K562 (cell line): ENCODE results near the gene PELI2. TPM values are rescaled to one million over a fixed set of nuclear protein-coding genes. Genes with fewer than 3 reads are reported as not detected.

Experiments used
- ATAC-seq: fragments of 200-7000 bp; cut with Tn5 transposase; 3 replicates; pipeline ENCODE4 v1.9.1; 2020; ENCODE audit warnings: moderate library complexity
- BruUV-seq: library from RNA; stranded (reverse); fragments of 400-500 nt; replicated peaks from 2 replicates; lab custom pipeline; 2021; lab: Mats Ljungman, UMichigan
- CTCF ChIA-PET: fragments of 300-600 bp; formaldehyde crosslinking; extraction: SDS; loops from one replicate; lab custom pipeline; 2021; ENCODE audit warnings: low intra/inter-chr PET ratio; lab: Yijun Ruan, JAX
- POLR2A ChIA-PET: fragments of 300-600, 350-650 bp; sonication (Branson Sonifier 250); formaldehyde crosslinking; extraction: SDS; loops from one replicate; lab custom pipeline; 2021; ENCODE audit warnings: antibody characterized with exemption, inconsistent platforms; lab: Yijun Ruan, JAX
- DNase-seq, 4 experiments: peaks; one replicate each; pipeline versions ENCODE4 v3.0.0 to v3.0.0-alpha.2; 2011 to 2018; ENCODE audit warnings: low spot score in 3 of 4, mixed read lengths in 3 of 4; ENCODE audit errors: extremely low read depth in 1 of 4
- FAIRE-seq: peaks from 2 replicates; lab custom pipeline; 2011; peaks lifted over from hg19 to GRCh38; lab: Jason Lieb, UNC
- H2AFZ ChIP-seq: 2 replicates; pipeline ENCODE4 v1.6.0; 2011; ENCODE audit warnings: low read depth, low read length, control low read depth, inconsistent platforms
- H3K27ac ChIP-seq: fragments of 200-600 bp; 3 replicates; pipeline ENCODE4 v1.8.0; 2011; ENCODE audit warnings: low read depth, mild to moderate bottlenecking, control low read depth, inconsistent platforms, low read length, moderate library complexity, mixed read lengths; ENCODE audit errors: extremely low read depth
- H3K27me3 ChIP-seq, 2 experiments: fragments of 300-600 bp in 1 of 2; 2 replicates in 1 of 2; 3 replicates in 1 of 2; pipeline versions ENCODE4 v1.6.0 to v1.8.0; 2011; ENCODE audit warnings: inconsistent platforms in 2 of 2, low read length in 2 of 2, mild to moderate bottlenecking in 1 of 2, mixed read lengths in 1 of 2, moderate library complexity in 1 of 2; ENCODE audit not compliant: control insufficient read depth in 2 of 2, insufficient read depth in 2 of 2
- H3K36me3 ChIP-seq: fragments of 300-600 bp; 3 replicates; pipeline ENCODE4 v1.8.0; 2011; ENCODE audit warnings: mild to moderate bottlenecking, low read length, inconsistent platforms; ENCODE audit not compliant: control insufficient read depth, insufficient read depth
- H3K4me1 ChIP-seq, 2 experiments: fragments of 200-600 bp in 1 of 2; replicated peaks in 1 of 2; 2 replicates in 1 of 2; 3 replicates in 1 of 2; pipeline versions ENCODE4 v1.5.1 to v1.8.0; 2011; ENCODE audit warnings: inconsistent platforms in 2 of 2, low read length in 2 of 2, mild to moderate bottlenecking in 1 of 2, mixed read lengths in 1 of 2, moderate library complexity in 1 of 2; ENCODE audit not compliant: control insufficient read depth in 2 of 2, insufficient read depth in 2 of 2
- H3K4me2 ChIP-seq: 2 replicates; pipeline ENCODE4 v1.6.1; 2011; ENCODE audit warnings: low read length, control low read depth, inconsistent platforms, mixed read lengths; ENCODE audit not compliant: insufficient read depth
- H3K4me3 ChIP-seq: fragments of 200-600 bp; sonication (generic), shearing (Covaris generic); 2 replicates; pipeline ENCODE4 v1.5.1; 2016; ENCODE audit warnings: control low read depth, inconsistent platforms
- H3K79me2 ChIP-seq: fragments of 200-600 bp; 3 replicates; pipeline ENCODE4 v1.8.0; 2011; ENCODE audit warnings: low read length, inconsistent platforms; ENCODE audit not compliant: control insufficient read depth, insufficient read depth
- H3K9ac ChIP-seq, 2 experiments: 2 replicates each; pipeline versions ENCODE4 v1.6.0 to v1.6.1; 2011; ENCODE audit warnings: low read depth in 2 of 2, low read length in 2 of 2, control low read depth in 1 of 2, inconsistent platforms in 1 of 2, mild to moderate bottlenecking in 1 of 2, mixed read lengths in 1 of 2; ENCODE audit not compliant: insufficient read depth in 1 of 2
- H3K9me1 ChIP-seq: one replicate; pipeline ENCODE4 v1.6.0; 2011; ENCODE audit warnings: inconsistent platforms, mild to moderate bottlenecking, low read length, moderate library complexity; ENCODE audit not compliant: control insufficient read depth, insufficient read depth
- H3K9me3 ChIP-seq: replicated peaks from 2 replicates; pipeline ENCODE4 v1.5.1; 2011; ENCODE audit warnings: low read depth, low read length, inconsistent platforms; ENCODE audit not compliant: control insufficient read depth, insufficient read depth
- H4K20me1 ChIP-seq: replicated peaks from 2 replicates; pipeline ENCODE4 v1.6.1; 2011; ENCODE audit warnings: low read length, inconsistent platforms, mixed read lengths; ENCODE audit not compliant: control insufficient read depth, insufficient read depth
- BRD4 ChIP-seq: fragments of 200-600 bp; sonication (generic); IDR thresholded peaks from 2 replicates; pipeline ENCODE4 v1.6.1; 2017; ENCODE audit warnings: inconsistent platforms
- CEBPG ChIP-seq, 3 experiments: fragments of 200-800 bp in 1 of 3; sonication (Bioruptor generic) in 1 of 3; sonication (generic) in 1 of 3; formaldehyde crosslinking in 1 of 3; IDR thresholded peaks in 2 of 3; conservative IDR thresholded peaks in 1 of 3; 2 replicates each; pipeline versions ENCODE4 v1.6.1 to v1.8.0; 2016 to 2022; ENCODE audit warnings: missing compliant biosample characterization in 2 of 3, missing genetic modification characterization in 2 of 3, mild to moderate bottlenecking in 1 of 3, missing genetic modification reagents in 1 of 3
- ELF1 ChIP-seq: fragments of 200-800 bp; sonication (Bioruptor generic); IDR thresholded peaks from 2 replicates; pipeline ENCODE4 v1.6.1; 2016; ENCODE audit warnings: missing genetic modification characterization, missing compliant biosample characterization
- RAD21 ChIP-seq, 2 experiments: fragments of 250-450 bp in 1 of 2; fragments of 450-650 bp in 1 of 2; sonication (Bioruptor Pico) in 1 of 2; formaldehyde crosslinking in 1 of 2; IDR thresholded peaks in 1 of 2; conservative IDR thresholded peaks in 1 of 2; 2 replicates each; pipeline versions ENCODE4 v1.4.0 to v1.8.0; 2020 to 2022; ENCODE audit warnings: mild to moderate bottlenecking in 2 of 2, moderate library complexity in 1 of 2
- ZNF311 ChIP-seq: fragments of 250-450 bp; sonication (Bioruptor Pico); IDR thresholded peaks from 2 replicates; pipeline ENCODE4 v1.4.0; 2020; ENCODE audit warnings: mild to moderate bottlenecking, moderate library complexity
- WGBS: fragments of 100-300 bp; shearing (Covaris generic); methylation state at CpG from one replicate; pipeline ENCODE4 v1.1.6; 2016; ENCODE audit warnings: low coverage, mixed read lengths; ENCODE audit not compliant: insufficient coverage; ENCODE audit errors: missing lambda C conversion rate; 5-methylcytosine and 5-hydroxymethylcytosine counted together
- in situ Hi-C: fragments of 300-500 bp; cut with MboI; formaldehyde crosslinking; loops from 4 replicates; pipeline ENCODE4 v1.15.0; 2018; ENCODE audit warnings: inconsistent platforms, mixed read lengths
- intact Hi-C: fragments of 100-400 bp; cut with micrococcal nuclease; formaldehyde crosslinking; loops from 2 replicates; pipeline ENCODE4 v1.14.2; 2022
- polyA plus RNA-seq, 8 experiments: library from polyadenylated mRNA; depleted of rRNA in 4 of 8; stranded (reverse) in 5 of 8; unstranded in 3 of 8; fragments of >200 nt; fragmentation: Nextera tagmentation in 2 of 8; fragmentation: Illumina TruSeq in 1 of 8; extraction: Ambion mirVana in 2 of 8; extraction: Trizol in 1 of 8; gene quantifications; 2 replicates each; pipeline versions ENCODE4 v1.2.1 to v1.2.3, GENCODE V29; 2011 to 2014; ENCODE audit warnings: inconsistent platforms in 1 of 8, missing spikeins in 1 of 8
- total RNA-seq, 7 experiments: library from RNA; depleted of rRNA in 6 of 7; stranded (reverse); fragments of >200 nt in 6 of 7; fragmentation: Illumina TruSeq in 2 of 7; extraction: Trizol in 2 of 7; gene quantifications; 2 replicates each; pipeline versions ENCODE4 v1.2.1 to v1.2.3, GENCODE V29; 2011 to 2021; ENCODE audit warnings: low replicate concordance in 1 of 7
- TF ChIP-seq, protein P1 (sequence below): fragments of 250-450 bp; sonication (Bioruptor Pico); IDR thresholded peaks from 2 replicates; pipeline ENCODE4 v1.5.0; 2022; ENCODE audit warnings: mild to moderate bottlenecking
- TF ChIP-seq, protein P2 (sequence below), 3 experiments: IDR thresholded peaks in 2 of 3; conservative IDR thresholded peaks in 1 of 3; 2 replicates each; pipeline ENCODE4 v1.5.1; 2011 to 2012; ENCODE audit warnings: low read length in 3 of 3, mild to moderate bottlenecking in 3 of 3, control low read depth in 2 of 3, improper control_type of control experiment in 1 of 3, inconsistent platforms in 1 of 3, low read depth in 1 of 3, mixed read lengths in 1 of 3, moderate library complexity in 1 of 3; ENCODE audit not compliant: insufficient read depth in 2 of 3

The PELI2 gene
- total and polyA plus RNA-seq, 9 of the 15 experiments (the other 6 are each of a cell fraction or from before 2014, with no cell fraction given): 0.20 to 1.5 (median 0.44) TPM

DNA sequence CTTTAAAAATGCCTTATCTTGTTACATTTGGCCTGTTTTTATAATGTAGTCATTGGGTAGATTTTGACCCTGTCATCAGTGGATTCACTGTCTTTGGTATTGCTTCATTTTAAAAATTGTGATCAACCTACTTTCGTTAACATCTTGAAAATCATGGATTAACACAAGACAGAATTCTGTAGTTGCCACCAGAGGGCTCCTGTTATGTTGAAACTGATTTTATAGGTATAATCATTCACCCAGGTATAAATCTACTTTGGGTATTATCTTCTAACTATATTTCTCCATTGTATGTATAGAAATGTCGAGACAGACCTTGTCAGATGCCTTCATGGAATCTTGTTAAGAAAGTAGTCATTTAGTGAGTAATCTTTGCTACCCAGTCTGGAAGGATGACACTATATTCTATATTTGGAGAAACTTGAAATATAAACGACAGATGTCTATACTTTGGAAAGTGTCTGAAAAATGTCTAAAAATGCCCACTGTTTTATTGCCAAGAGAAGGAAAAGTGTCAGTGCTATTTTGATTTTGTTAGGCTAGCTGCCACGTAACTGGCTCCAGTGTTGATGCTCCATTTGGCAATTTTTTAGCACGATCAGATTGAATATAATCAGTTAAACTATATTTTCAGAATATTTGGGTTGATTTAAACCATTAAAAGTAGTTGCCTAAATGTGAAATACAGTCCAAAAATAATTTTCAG lies 129.4 kb downstream of the PELI2 start:
- intact Hi-C loops (no loop called here), in situ Hi-C loops (no loop called here)
- peaks cover 2 to 4% of the 10 kb centered on the region in 2 experiments; a peak in 4 of 5 replicates for H3K27me3 ChIP-seq
- 17% methylated on average over 5 of the region's 5 CpGs for WGBS
- no peaks in the 10 kb centered on the region for H3K36me3 ChIP-seq
- no peak for FAIRE-seq
- H3K9me3 ChIP-seq: no peaks in the 10 kb centered on the region
- ChIA-PET CTCF (interaction anchor here (0.6 kb wide), 1 partner anchor 227 kb away, joined by 3 read pairs; no protein-coding TSS in a partner anchor), POLR2A (interaction anchor here (1.4 kb wide), 1 partner anchor 28 kb away, joined by 3 read pairs; no protein-coding TSS in a partner anchor)
- no peaks in the 10 kb centered on the region for H3K9me1 ChIP-seq
- ATAC-seq: no peak
- H3K4me1 ChIP-seq: no peaks in the 10 kb centered on the region
- no peak overlapping the region for H3K27ac ChIP-seq
- H3K4me2 ChIP-seq: no peak overlapping the region
- no peak for TF ChIP-seq BRD4
- TF ChIP-seq, protein P1, sequence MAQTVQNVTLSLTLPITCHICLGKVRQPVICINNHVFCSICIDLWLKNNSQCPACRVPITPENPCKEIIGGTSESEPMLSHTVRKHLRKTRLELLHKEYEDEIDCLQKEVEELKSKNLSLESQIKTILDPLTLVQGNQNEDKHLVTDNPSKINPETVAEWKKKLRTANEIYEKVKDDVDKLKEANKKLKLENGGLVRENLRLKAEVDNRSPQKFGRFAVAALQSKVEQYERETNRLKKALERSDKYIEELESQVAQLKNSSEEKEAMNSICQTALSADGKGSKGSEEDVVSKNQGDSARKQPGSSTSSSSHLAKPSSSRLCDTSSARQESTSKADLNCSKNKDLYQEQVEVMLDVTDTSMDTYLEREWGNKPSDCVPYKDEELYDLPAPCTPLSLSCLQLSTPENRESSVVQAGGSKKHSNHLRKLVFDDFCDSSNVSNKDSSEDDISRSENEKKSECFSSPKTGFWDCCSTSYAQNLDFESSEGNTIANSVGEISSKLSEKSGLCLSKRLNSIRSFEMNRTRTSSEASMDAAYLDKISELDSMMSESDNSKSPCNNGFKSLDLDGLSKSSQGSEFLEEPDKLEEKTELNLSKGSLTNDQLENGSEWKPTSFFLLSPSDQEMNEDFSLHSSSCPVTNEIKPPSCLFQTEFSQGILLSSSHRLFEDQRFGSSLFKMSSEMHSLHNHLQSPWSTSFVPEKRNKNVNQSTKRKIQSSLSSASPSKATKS (CRISPR knock-in tag): no peak
- no peak for TF ChIP-seq CEBPG (CRISPR knock-in tag; IDR thresholded peaks at IDR 0.05)
- peak in 1 of 2 experiments; percentile 36; a peak in 2 of 4 replicates for TF ChIP-seq CEBPG (tag; conservative IDR thresholded peaks at IDR 0.05 in 1 of 2, IDR thresholded peaks at IDR 0.05 in 1 of 2)
- no peak for TF ChIP-seq ELF1
- TF ChIP-seq ZNF311 (CRISPR knock-in tag): no peak
- TF ChIP-seq, protein P2, sequence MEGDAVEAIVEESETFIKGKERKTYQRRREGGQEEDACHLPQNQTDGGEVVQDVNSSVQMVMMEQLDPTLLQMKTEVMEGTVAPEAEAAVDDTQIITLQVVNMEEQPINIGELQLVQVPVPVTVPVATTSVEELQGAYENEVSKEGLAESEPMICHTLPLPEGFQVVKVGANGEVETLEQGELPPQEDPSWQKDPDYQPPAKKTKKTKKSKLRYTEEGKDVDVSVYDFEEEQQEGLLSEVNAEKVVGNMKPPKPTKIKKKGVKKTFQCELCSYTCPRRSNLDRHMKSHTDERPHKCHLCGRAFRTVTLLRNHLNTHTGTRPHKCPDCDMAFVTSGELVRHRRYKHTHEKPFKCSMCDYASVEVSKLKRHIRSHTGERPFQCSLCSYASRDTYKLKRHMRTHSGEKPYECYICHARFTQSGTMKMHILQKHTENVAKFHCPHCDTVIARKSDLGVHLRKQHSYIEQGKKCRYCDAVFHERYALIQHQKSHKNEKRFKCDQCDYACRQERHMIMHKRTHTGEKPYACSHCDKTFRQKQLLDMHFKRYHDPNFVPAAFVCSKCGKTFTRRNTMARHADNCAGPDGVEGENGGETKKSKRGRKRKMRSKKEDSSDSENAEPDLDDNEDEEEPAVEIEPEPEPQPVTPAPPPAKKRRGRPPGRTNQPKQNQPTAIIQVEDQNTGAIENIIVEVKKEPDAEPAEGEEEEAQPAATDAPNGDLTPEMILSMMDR (IDR thresholded peaks at IDR 0.05 in 2 of 3, conservative IDR thresholded peaks at IDR 0.05 in 1 of 3; ENCODE audit: insufficient read depth in 2 of 3, low read depth in 1 of 3, low read length in 3 of 3): peak in 1 of 3 experiments; percentile 28; a peak in 3 of 6 replicates
- peak in 1 of 2 experiments; percentile 48; a peak in 2 of 4 replicates for TF ChIP-seq RAD21 (CRISPR knock-in tag; conservative IDR thresholded peaks at IDR 0.05 in 1 of 2, IDR thresholded peaks at IDR 0.05 in 1 of 2)
- BruUV-seq: no TSS peak
- H3K79me2 ChIP-seq: no peaks in the 10 kb centered on the region
- H4K20me1 ChIP-seq: no peaks in the 10 kb centered on the region
- peak in 1 of 4 experiments; percentile 5 for DNase-seq
- H3K9ac ChIP-seq: no peak overlapping the region
- no peak overlapping the region for H3K4me3 ChIP-seq
- H2AFZ ChIP-seq: no peak overlapping the region
